GM13977 (cell line): ENCODE measurements around the gene SLC12A8.

Experiments
- DNase-seq: peaks from one replicate; pipeline ENCODE4 v3.0.0; 2012; ENCODE audit warnings: low spot score
- in situ Hi-C: fragments of 300-500 bp; cut with MboI; formaldehyde crosslinking; loops from one replicate; pipeline ENCODE4 v1.12.0; 2022; ENCODE audit warnings: low sequenced_read_pairs, low pct_unique_long_range_greater_than_20kb, mixed read lengths, inconsistent platforms; ENCODE audit not compliant: unreplicated experiment
- TF ChIP-seq, protein P1 (sequence below): IDR thresholded peaks from 2 replicates; pipeline ENCODE4 v1.5.1; 2012; ENCODE audit warnings: mild to moderate bottlenecking, control low read depth; ENCODE audit not compliant: insufficient read depth; ENCODE audit errors: extremely low read depth, missing control alignments

The SLC12A8 gene

DNA sequence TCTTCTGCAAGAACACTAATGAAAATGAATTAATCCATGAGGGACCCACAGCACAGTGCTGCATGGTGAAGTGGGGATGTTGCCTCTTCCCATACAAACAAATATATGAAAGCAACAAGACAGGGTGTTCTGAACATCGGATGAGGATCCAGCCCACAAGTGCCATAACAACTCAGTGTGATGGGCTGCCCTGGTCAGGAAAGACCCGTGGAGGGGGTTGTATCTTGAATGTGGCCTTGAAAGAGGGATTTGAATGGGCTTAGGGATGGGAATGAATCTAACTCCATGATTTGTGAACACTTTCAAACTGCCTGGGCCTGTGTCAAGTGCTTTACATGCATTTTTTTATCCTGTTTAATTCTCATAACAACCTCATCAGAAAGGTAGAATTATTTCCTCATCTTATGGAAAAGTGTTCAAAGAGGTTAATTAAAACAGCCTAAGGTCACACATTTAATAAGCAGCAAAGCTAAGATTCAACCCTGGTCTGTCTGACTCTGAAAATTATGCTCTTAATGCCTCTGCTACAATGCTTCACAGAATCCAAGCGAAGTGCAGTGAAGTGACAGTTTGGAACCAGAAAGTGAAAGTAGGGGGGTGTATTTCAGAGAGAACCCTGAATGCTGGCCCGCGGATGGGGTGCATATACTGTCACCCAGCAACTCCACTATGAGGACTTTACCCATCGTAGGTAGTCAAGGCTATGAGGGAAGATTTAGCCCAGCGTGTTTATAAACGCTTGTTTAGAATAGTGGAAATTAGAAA is 91.1 kb downstream of the SLC12A8 start:
- DNase-seq: peak; percentile 58
- TF ChIP-seq, protein P1, sequence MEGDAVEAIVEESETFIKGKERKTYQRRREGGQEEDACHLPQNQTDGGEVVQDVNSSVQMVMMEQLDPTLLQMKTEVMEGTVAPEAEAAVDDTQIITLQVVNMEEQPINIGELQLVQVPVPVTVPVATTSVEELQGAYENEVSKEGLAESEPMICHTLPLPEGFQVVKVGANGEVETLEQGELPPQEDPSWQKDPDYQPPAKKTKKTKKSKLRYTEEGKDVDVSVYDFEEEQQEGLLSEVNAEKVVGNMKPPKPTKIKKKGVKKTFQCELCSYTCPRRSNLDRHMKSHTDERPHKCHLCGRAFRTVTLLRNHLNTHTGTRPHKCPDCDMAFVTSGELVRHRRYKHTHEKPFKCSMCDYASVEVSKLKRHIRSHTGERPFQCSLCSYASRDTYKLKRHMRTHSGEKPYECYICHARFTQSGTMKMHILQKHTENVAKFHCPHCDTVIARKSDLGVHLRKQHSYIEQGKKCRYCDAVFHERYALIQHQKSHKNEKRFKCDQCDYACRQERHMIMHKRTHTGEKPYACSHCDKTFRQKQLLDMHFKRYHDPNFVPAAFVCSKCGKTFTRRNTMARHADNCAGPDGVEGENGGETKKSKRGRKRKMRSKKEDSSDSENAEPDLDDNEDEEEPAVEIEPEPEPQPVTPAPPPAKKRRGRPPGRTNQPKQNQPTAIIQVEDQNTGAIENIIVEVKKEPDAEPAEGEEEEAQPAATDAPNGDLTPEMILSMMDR: no peak
- in situ Hi-C loops: no loop called here

DNA sequence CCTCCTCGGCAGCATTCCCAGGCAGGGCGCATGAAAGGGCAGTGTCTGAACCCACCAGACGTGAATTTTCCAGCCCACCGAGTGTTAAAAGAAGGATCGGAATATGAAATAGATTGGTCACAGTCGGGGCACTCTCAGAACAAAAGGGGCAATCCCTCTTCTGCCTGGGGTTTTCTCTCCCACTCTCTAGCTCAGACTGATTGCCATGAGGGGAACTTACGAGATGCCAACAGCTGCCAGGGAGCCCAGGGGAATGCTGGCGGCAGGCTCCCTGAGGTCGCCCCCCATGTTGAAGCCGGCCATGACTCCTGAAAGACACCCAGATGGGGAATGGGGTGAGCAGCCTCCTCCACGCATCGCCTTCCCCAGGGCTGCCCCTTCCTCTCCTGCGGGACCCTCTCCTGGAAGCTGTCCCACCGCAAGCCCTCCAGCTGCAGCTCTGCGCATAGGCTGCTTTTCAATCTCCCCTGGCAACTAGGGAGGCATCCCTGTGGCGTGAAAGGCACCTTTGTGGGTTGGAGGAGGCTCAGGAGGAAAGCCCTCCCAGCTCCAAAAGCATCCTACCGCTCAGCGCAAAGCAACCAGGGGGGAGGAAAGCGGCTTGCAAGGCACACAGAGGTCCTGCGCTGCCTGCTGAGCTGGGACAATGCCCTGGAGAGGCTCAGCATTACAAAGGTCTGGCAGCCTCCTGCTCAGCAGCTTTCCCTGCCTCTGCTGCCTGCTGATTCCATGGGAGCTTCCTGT is 92.0 kb downstream of the SLC12A8 start:
- in situ Hi-C loops: no loop called here
- no peak for DNase-seq
- TF ChIP-seq, protein P1: no peak

DNA sequence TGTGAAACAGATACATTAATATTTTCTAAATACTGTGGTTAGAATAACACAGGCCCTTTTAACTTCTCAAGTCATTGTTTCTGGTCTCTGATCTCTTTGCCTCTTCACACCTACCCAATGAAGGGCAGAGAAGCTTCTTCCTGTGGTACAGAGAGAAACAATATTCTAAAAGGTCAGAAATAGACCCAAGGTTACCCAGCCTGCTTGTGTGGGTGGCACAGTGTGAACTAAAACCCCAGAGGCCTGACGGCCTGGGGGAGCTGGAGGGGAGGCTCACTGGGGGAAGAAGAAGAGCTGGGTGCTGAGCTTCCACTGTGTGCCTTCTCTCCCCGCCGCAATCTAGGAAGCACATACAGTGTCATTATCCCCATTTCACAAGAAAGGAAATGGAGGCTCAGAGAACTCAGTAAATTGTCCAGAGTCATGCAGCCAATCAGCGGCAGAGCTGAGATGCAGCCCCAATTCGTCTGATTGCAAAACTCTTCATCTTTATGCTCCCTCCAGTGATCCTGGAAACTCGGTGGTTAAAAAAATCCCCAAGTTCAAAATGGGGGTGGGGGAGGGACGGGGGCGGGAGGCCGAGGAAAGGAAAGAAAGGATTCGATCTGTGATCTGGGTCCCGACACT is 92.7 kb downstream of the SLC12A8 start:
- TF ChIP-seq, protein P1: no peak
- DNase-seq: peak; percentile 44
- in situ Hi-C loops: no loop called here

DNA sequence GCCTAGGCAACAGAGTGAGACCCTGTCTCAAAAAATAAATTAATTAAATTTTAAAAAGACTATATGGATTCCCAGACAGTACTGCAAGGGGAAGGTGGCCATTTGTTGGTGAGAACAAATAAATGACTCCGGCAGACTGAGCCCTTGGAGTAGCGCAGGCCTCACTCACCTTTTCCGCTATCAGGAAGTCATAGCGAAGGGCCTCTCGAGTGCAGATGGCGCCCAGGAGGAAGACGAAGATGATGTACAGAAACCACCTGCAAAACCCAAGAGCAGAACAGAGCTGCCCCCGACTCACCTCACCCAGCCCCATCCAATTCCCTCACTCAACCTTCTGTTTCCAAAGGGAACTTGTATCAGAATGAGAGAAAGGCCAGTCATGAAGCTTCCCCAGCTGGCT is 93.9 kb downstream of the SLC12A8 start:
- in situ Hi-C loops: no loop called here
- TF ChIP-seq, protein P1: no peak
- no peak for DNase-seq

DNA sequence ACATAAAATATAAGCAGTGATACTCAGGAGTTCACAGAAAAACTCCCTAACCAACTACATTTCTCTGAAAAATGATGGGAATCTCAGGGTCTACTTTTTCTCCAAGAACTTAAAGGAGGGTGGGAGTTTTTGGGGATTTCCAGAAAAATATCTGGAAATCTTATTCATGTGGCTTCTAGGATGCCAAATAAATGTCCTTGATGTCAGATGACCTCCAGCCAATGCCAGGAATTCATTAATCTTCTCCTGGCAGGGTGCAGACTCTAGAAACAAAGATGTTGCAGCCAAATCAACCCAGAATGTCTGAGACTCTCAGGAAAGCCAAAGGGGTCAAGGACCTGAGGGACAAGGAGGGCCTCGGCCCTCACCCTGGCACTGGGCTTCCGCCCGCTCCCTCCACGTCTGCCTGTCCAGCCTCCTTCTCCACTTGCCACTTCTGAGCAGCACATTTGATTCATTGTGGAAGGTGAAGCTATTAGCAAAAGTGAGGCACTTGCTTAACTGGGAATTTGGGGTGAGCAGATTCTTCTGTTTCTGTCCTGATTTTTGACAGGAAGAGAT is 94.8 kb downstream of the SLC12A8 start:
- in situ Hi-C loops: no loop called here
- DNase-seq: no peak
- TF ChIP-seq, protein P1: no peak

DNA sequence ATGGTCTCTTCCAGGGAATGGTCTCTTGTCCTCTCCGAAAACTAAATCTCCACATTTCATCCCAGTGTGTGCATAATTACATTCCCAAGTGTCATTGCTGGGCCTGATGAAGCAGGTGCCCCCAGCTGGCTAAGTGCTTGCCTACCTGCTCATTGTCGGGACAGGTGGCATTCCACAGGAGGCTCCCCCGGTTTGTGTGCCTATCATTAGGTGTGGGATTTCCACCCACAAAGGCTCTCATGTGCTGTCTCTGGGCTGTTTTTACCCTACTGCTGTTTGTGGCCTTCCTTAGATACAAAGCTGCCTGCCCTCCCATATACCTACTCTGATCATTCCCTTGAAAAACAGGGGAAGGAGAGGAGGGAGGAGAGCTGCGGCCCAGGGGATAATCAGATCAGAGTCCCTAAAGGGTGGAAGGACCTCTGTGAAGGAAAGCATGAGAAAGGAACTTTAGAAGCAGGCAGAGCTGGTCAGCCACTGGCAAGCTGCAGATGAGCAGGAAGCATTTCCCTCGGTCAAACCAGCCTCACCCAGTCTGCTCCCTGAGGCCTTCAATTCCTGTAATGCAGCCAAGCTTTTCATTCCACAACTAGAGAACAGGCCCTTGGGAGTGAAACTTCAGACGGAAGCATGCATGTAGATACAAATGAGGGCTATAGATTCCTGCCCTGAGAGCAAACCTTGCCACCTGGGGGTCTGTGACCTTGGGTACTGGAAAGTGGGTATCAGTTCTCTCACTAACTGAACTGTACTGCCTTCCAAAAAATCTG is 96.1 kb downstream of the SLC12A8 start:
- TF ChIP-seq, protein P1: no peak
- no peak for DNase-seq
- in situ Hi-C loops: no loop called here
